Esophagus muscularis mucosa (tissue), 4 donors: Measurements from ENCODE around the gene PRSS36. TPM values are rescaled to one million over a fixed set of nuclear protein-coding genes. Genes with fewer than 3 reads are reported as not detected.

ENCODE experiments used
- DNase-seq: peaks from one replicate; pipeline ENCODE4 v3.0.0-alpha.2; 2017; ENCODE audit errors: extremely low spot score
- H3K27ac ChIP-seq, 4 donors: fragments of 200-600 bp; sonication (generic); replicated peaks in 1 of 4; 1 replicate in 3 of 4; 2 replicates in 1 of 4; pipeline ENCODE4 v1.5.1; 2016 to 2019; ENCODE audit warnings: mild to moderate bottlenecking in 1 of 4
- H3K27me3 ChIP-seq, 4 donors: fragments of 200-600 bp; sonication (generic); one replicate each; pipeline versions ENCODE4 v1.5.1 to v1.6.0; 2016 to 2019
- H3K36me3 ChIP-seq, 4 donors: fragments of 200-600 bp; sonication (generic); one replicate each; pipeline ENCODE4 v1.5.1; 2016 to 2019
- H3K4me1 ChIP-seq, 4 donors: fragments of 200-600 bp; sonication (generic); one replicate each; pipeline ENCODE4 v1.5.1; 2016 to 2019
- H3K4me3 ChIP-seq, 4 donors: fragments of 200-600 bp; sonication (generic); 1 replicate in 2 of 4; 2 replicates in 2 of 4; pipeline ENCODE4 v1.5.1; 2016 to 2019; ENCODE audit warnings: mild to moderate bottlenecking in 4 of 4, moderate library complexity in 1 of 4
- H3K9me3 ChIP-seq, 4 donors: fragments of 200-600 bp; sonication (generic); 1 replicate in 3 of 4; 2 replicates in 1 of 4; pipeline ENCODE4 v1.5.1; 2016 to 2019
- EP300 ChIP-seq: sonication (generic); formaldehyde crosslinking; IDR thresholded peaks from one replicate; pipeline ENCODE4 v1.6.1; 2017; ENCODE audit warnings: antibody characterized with exemption
- POLR2A ChIP-seq: fragments of 450-650 bp; IDR thresholded peaks from one replicate; pipeline ENCODE4 v1.6.1; 2017; ENCODE audit warnings: antibody characterized with exemption, moderate library complexity, mild to moderate bottlenecking, low read depth
- POLR2AphosphoS5 ChIP-seq, 2 donors: sonication (generic); formaldehyde crosslinking; IDR thresholded peaks; one replicate each; pipeline ENCODE4 v1.6.1; 2017; ENCODE audit warnings: antibody characterized with exemption in 2 of 2
- WGBS: methylation state at CpG from one replicate; pipeline ENCODE4 v1.1.5; 2018; 5-methylcytosine and 5-hydroxymethylcytosine counted together
- intact Hi-C: fragments of 100-400 bp; cut with DNase I; formaldehyde crosslinking; loops from one replicate; pipeline ENCODE4 v1.15.1; 2023
- total RNA-seq, 4 donors: library from RNA; depleted of rRNA; stranded (reverse); fragments of >200 nt; gene quantifications; one replicate each; pipeline versions ENCODE4 v1.1.0 to v1.2.1, GENCODE V29; 2016
- TF ChIP-seq, protein P1 (sequence below), 3 experiments: fragments of 200-600 bp in 2 of 3; fragments of 450-650 bp in 1 of 3; sonication (generic) in 2 of 3; IDR thresholded peaks; one replicate each; pipeline ENCODE4 v1.5.1; 2017 to 2019; ENCODE audit warnings: antibody characterized with exemption in 3 of 3, mild to moderate bottlenecking in 2 of 3, moderate library complexity in 1 of 3

Gene PRSS36
- total RNA-seq, 4 donors from 2014 or later: 2.7 to 8.4 (median 5.1) TPM

DNA sequence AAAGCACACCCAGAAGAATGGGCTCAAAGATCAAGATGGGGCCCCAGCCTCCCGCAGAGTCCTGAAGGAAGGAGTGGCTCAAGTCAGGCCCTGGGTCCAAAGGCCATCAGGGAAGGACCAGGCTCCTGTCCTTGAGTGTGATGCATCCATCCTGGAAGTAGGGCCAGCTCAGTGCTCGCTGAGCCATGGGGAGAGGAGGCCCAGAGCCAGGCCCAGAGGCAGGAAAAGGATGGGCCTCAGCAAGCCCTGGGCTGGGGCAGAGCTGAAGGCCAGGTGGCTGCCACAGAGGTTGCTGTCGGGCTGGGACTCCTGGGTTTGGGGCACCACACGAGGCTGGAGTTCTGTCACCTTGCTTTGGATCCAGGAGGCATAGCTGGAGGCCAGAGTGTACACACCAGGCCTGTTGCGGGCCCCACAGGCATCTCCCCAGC, 18.0 kb downstream of the PRSS36 start:
- H3K27ac ChIP-seq: no peak overlapping the region
- intact Hi-C loops: no loop called here
- DNase-seq: no peak
- peaks cover 11 to 27% (median 22%) of the 10 kb centered on the region in 4 donors for H3K4me1 ChIP-seq
- TF ChIP-seq POLR2AphosphoS5 (IDR thresholded peaks at IDR 0.05): no peak
- 100% methylated on average over 1 of the region's 5 CpGs for WGBS
- no peaks in the 10 kb centered on the region for H3K9me3 ChIP-seq
- peaks cover 47 to 66% (median 62%) of the 10 kb centered on the region in 4 donors for H3K36me3 ChIP-seq
- H3K4me3 ChIP-seq: no peak overlapping the region
- peaks cover 0 to 25% (median 1%) of the 10 kb centered on the region in 4 donors for H3K27me3 ChIP-seq

DNA sequence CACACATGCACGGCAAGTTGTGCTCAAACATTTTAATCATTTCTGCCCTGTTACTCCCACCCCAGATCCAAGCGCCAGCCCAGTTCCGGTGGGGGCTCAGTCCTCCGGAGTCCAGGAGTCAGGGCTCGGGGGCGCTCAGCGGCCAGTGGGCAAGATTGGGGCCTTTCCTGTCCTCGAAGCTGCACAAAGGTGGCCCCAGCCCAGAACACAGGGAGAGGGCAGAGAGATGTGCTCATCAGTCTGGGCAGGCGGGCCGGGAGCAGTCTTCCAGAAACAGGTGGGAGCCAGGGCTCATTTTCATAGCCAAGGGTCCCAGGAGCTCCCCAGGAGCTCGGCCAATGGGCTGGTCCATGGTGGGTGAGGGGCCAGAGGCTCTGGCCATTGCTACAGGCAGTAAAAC, 18.4 kb downstream of the PRSS36 start:
- no peaks in the 10 kb centered on the region for H3K9me3 ChIP-seq
- DNase-seq: no peak
- no peak overlapping the region for H3K27ac ChIP-seq
- no peak overlapping the region for H3K4me3 ChIP-seq
- TF ChIP-seq, protein P1, sequence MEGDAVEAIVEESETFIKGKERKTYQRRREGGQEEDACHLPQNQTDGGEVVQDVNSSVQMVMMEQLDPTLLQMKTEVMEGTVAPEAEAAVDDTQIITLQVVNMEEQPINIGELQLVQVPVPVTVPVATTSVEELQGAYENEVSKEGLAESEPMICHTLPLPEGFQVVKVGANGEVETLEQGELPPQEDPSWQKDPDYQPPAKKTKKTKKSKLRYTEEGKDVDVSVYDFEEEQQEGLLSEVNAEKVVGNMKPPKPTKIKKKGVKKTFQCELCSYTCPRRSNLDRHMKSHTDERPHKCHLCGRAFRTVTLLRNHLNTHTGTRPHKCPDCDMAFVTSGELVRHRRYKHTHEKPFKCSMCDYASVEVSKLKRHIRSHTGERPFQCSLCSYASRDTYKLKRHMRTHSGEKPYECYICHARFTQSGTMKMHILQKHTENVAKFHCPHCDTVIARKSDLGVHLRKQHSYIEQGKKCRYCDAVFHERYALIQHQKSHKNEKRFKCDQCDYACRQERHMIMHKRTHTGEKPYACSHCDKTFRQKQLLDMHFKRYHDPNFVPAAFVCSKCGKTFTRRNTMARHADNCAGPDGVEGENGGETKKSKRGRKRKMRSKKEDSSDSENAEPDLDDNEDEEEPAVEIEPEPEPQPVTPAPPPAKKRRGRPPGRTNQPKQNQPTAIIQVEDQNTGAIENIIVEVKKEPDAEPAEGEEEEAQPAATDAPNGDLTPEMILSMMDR (IDR thresholded peaks at IDR 0.05): no peak
- no peak for TF ChIP-seq EP300
- no peak for TF ChIP-seq POLR2A
- no peak for TF ChIP-seq POLR2AphosphoS5 (IDR thresholded peaks at IDR 0.05)
- H3K4me1 ChIP-seq: peaks cover 11 to 27% (median 22%) of the 10 kb centered on the region in 4 donors
- peaks cover 0 to 21% (median 1%) of the 10 kb centered on the region in 4 donors for H3K27me3 ChIP-seq
- peaks cover 47 to 70% (median 66%) of the 10 kb centered on the region in 4 donors for H3K36me3 ChIP-seq
- 90% methylated on average over 8 of the region's 11 CpGs for WGBS
- intact Hi-C loops: no loop called here

DNA sequence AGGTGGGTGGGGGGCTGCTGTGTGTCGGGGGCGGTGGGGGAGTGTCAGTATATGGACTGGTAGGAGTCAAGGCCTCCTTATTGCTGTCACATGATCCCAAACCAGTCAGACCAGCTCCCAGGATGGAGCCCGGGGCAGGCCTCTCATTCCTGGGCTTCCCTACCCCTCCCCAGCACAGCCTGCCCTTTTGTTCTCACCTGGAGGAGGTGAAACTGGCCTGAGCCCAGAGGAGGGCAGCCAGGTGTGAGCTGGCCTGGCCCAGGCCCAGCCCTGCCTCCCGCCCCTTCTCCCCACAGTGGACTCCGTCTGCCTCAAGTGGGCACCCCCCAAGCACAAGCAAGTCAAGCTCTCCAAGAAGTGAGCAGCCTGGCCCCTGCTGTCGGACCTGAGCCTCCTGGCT, 19.0 kb downstream of the PRSS36 start:
- Histone ChIP-seq H3K27ac (no peak overlapping the region), H3K36me3 (peaks cover 47 to 75% (median 70%) of the 10 kb centered on the region in 4 donors), H3K9me3 (no peaks in the 10 kb centered on the region), H3K4me1 (peaks cover 11 to 27% (median 22%) of the 10 kb centered on the region in 4 donors), H3K4me3 (no peak overlapping the region), H3K27me3 (peaks cover 0 to 15% (median 1%) of the 10 kb centered on the region in 4 donors)
- DNase-seq: no peak
- intact Hi-C loops: no loop called here
- TF ChIP-seq EP300 (no peak), POLR2A (no peak), POLR2AphosphoS5 (IDR thresholded peaks at IDR 0.05) (no peak)
- TF ChIP-seq, protein P1 (IDR thresholded peaks at IDR 0.05): no peak
- 73% methylated on average over 2 of the region's 6 CpGs for WGBS

DNA sequence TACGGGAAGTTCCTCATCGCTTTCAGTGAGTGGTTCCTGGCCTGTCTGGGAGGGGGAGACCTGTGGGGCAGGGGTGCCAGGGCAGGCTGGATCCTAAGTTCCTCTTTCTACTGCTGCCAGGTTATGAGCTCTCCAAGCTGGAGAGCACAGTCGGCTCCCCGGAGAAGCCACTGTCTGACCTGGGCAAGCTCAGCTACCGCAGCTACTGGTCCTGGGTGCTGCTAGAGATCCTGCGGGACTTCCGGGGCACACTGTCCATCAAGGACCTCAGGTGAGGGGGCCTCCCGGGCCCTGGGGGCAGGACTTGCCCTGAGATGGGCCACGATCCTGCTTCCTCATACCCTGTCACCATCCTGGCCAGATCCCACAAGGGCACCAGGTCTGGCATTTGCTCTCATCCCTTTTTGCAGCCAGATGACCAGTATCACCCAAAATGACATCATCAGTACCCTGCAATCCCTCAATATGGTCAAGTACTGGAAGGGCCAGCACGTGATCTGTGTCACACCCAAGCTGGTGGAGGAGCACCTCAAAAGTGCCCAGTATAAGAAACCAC, 19.5 kb downstream of the PRSS36 start:
- no peak for DNase-seq
- intact Hi-C loops: no loop called here
- Histone ChIP-seq H3K27ac (peak overlapping the region in 3 of 4 donors; percentile 47 to 71 (median 63)), H3K9me3 (no peaks in the 10 kb centered on the region), H3K4me3 (no peak overlapping the region), H3K4me1 (peaks cover 10 to 27% (median 22%) of the 10 kb centered on the region in 4 donors), H3K27me3 (peaks cover 0 to 10% (median 0%) of the 10 kb centered on the region in 4 donors), H3K36me3 (peaks cover 47 to 78% (median 74%) of the 10 kb centered on the region in 4 donors)
- no peak for TF ChIP-seq POLR2AphosphoS5 (IDR thresholded peaks at IDR 0.05)
- TF ChIP-seq, protein P1 (IDR thresholded peaks at IDR 0.05): no peak
- no peak for TF ChIP-seq POLR2A
- TF ChIP-seq EP300: no peak
- 82% methylated on average over 2 of the region's 10 CpGs for WGBS

DNA sequence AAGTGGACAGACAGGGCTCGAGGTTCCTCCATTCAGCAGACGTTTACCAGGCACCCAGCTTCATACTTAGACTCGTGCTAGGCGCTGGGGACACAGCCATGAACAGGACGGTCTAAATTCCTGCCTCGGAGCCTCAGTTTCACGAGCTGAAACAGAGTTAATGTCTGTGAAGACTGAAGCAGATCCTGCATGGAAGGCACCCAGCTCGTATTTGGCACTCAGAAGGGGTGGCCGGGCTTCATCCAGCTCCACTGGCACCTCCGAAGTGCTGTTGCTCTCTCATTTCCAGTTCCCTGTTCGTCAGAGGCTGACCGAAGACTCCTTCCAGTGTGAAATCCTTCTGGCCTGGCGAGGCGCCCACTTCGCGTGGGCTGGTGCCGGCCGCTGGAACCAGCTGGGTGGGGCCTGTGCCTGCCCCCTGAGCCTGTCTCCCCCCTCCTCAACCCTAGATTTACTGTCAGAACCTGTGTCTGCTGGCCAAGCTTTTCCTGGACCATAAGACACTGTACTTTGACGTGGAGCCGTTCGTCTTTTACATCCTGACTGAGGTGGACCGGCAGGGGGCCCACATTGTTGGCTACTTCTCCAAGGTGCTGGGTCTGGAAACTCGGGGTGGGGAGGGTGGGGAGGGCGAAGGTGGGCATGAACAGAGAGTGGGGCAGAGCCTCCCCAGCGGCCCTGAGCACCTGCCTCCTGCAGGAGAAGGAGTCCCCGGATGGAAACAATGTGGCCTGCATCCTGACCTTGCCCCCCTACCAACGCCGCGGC, 20.1 kb downstream of the PRSS36 start:
- Histone ChIP-seq H3K36me3 (peaks cover 48 to 84% (median 77%) of the 10 kb centered on the region in 4 donors), H3K9me3 (no peaks in the 10 kb centered on the region), H3K4me3 (no peak overlapping the region), H3K27ac (peak overlapping the region in 3 of 4 donors; percentile 47 to 71 (median 63)), H3K27me3 (peaks cover 0 to 4% (median 0%) of the 10 kb centered on the region in 4 donors), H3K4me1 (peaks cover 4 to 26% (median 17%) of the 10 kb centered on the region in 4 donors)
- TF ChIP-seq EP300: no peak
- peak in 1 of 2 donors; percentile 7 for TF ChIP-seq POLR2AphosphoS5 (IDR thresholded peaks at IDR 0.05)
- TF ChIP-seq, protein P1 (IDR thresholded peaks at IDR 0.05): no peak
- no peak for TF ChIP-seq POLR2A
- intact Hi-C loops: no loop called here
- 50% methylated on average over 15 of the region's 29 CpGs for WGBS
- DNase-seq: no peak
